MG63 (cell line): ENCODE data around the gene ARPC4. TPM values are rescaled to one million over a fixed set of nuclear protein-coding genes. Genes with fewer than 3 reads are reported as not detected.
"Not testable (repeated sequence)": the region's sequence is repeated elsewhere in the genome, so short reads cannot be mapped to it uniquely, and the experiment has no call there.

Experiments
- DNase-seq: peaks from one replicate; pipeline ENCODE4 v3.0.0-alpha.2; 2020
- H3K27me3 ChIP-seq: fragments of 250-450 bp; sonication (Bioruptor Pico); 2 replicates; pipeline ENCODE4 v1.5.1; 2020; ENCODE audit warnings: mild to moderate bottlenecking, moderate library complexity
- H3K36me3 ChIP-seq: fragments of 250-450 bp; sonication (Bioruptor Pico); 2 replicates; pipeline ENCODE4 v1.5.1; 2020; ENCODE audit warnings: mild to moderate bottlenecking, moderate library complexity
- H3K4me3 ChIP-seq: fragments of 250-450 bp; sonication (Bioruptor Pico); 2 replicates; pipeline ENCODE4 v1.5.1; 2020; ENCODE audit warnings: mild to moderate bottlenecking, moderate library complexity
- H3K9me3 ChIP-seq: fragments of 250-450 bp; sonication (Bioruptor Pico); 2 replicates; pipeline ENCODE4 v1.5.1; 2020; ENCODE audit warnings: mild to moderate bottlenecking, moderate library complexity
- total RNA-seq: library from RNA; depleted of rRNA; stranded (reverse); fragments of >200 nt; shearing (Covaris generic); gene quantifications from 2 replicates; pipeline ENCODE4 v1.2.3, GENCODE V29; 2014; ENCODE audit warnings: low replicate concordance

The ARPC4 gene
- total RNA-seq, 1 experiment from 2014 or later: 175 TPM

DNA sequence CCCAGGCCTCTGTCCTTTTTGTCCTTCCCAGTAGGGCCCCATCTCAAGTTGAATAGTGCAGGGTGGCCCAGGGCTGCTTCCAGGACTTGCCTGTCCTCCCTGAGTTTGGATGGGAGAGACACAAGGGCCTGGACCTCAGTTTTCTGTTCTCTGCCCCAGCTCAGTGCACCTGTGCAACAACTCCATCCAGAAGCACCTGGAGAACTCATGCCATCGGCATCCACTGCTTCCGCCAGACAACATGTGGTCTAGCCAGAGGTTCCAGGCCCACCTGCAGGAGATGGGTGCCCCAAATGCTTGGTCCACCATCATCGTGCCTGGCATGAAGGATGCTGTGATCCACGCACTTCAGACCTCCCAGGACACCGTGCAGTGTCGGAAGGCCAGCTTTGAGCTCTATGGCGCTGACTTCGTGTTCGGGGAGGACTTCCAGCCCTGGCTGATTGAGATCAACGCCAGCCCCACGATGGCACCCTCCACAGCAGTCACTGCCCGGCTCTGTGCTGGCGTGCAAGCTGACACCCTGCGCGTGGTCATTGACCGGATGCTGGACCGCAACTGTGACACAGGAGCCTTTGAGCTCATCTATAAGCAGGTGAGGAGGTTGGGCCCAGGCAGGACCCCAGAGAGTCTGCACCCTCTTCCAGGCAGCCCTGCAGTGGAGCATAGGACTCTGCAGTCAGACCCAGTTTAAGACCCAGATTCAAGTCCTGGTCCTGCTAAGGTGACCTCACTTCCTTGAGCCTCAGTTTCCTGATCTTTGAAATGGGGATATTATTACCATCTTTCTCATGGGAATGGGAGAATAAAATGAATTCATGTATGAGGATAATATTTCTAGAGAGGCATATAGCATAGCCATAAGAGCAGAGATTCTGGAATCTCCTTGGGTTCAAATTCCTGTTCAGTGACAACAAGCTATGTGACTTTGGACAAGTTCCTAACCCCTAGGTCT, 36.2 kb downstream of the ARPC4 start:
- Histone ChIP-seq H3K36me3 (no peaks in the 10 kb centered on the region), H3K9me3 (no peaks in the 10 kb centered on the region), H3K4me3 (no peak overlapping the region), H3K27me3 (no peaks in the 10 kb centered on the region)
- no peak for DNase-seq

DNA sequence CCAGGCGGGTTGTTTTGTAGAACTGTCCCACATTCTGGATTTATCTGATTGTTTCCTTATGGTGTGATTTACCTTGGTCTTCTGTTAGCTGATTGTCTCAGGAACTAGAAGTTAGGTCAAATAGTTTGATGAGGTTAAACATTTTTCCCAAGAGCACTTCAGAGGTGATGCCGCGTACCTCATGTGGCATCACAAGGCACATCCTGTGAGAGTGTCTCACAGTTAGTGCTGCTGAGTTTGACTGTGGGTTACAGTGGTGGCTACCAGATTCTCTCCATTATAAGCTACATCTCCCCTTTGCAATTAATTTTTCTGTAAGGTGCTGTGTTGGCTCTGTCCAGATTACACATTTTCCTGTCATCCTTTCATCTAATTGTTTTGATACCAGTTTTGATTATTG, 38.4 kb downstream of the ARPC4 start:
- Histone ChIP-seq H3K27me3 (no peaks in the 10 kb centered on the region), H3K9me3 (no peaks in the 10 kb centered on the region), H3K36me3 (no peaks in the 10 kb centered on the region), H3K4me3 (no peak overlapping the region)
- no peak for DNase-seq

DNA sequence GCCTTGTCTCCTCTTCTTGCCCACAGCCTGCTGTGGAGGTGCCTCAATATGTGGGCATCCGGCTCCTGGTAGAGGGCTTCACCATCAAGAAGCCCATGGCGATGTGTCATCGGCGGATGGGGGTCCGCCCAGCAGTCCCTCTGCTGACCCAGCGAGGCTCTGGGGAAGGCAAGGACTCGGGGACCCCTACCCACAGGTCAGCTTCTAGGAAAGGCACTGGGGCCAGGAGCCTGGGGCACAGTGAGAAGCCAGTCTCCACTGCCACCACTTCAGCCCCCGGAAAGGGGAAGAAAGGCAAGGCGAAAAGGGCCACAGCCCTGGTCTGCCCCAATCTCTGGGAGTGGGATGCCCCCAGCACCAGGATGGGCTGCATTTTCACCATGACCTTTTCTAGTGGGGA, 40.2 kb downstream of the ARPC4 start:
- Histone ChIP-seq H3K9me3 (no peaks in the 10 kb centered on the region), H3K27me3 (no peaks in the 10 kb centered on the region), H3K4me3 (no peak overlapping the region), H3K36me3 (no peaks in the 10 kb centered on the region)
- DNase-seq: no peak

GRCh38 chr3:9834520-9835380, 41.9 kb downstream of the ARPC4 start:
- Histone ChIP-seq H3K27me3 (no peaks in the 10 kb centered on the region), H3K36me3 (no peaks in the 10 kb centered on the region), H3K9me3 (no peaks in the 10 kb centered on the region), H3K4me3 (no peak overlapping the region)
- DNase-seq: no peak

GRCh38 chr3:9837701-9838582, 45.1 kb downstream of the ARPC4 start:
- Histone ChIP-seq H3K27me3 (no peaks in the 10 kb centered on the region), H3K9me3 (no peaks in the 10 kb centered on the region), H3K4me3 (no peak overlapping the region), H3K36me3 (0 out of 2 replicates have a peak, but pooled peaks cover 5% of the 10 kb centered on the region)
- DNase-seq: no peak

- H3K9me3 ChIP-seq: no peaks in the 10 kb centered on the region
- no peak for DNase-seq
- 0 out of 2 replicates have a peak, but pooled peaks cover 5% of the 10 kb centered on the region for H3K36me3 ChIP-seq
- H3K4me3 ChIP-seq: no peak overlapping the region
- H3K27me3 ChIP-seq: no peaks in the 10 kb centered on the region
Observed at GRCh38 chr3:9838856-9839255, 46.0 kb downstream of the ARPC4 start.

DNA sequence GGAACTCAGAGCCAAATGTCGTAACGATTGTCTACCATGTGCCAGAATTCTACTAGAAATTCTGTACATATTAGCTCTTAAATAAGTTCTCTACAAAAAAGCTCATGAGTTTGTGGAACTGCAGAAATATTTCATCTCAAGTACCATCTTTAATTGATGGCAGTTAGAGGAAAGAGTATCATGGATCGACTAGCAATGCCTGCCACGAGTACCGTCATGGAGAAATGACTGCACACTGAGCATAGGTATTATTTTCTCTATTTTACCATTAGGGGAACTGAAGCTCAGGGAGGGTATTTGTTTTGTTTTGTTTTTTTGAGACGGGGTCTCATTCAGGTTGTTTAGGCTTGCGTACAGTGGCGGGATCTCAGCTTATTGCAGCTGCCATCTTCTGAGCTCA, 48.1 kb downstream of the ARPC4 start:
- no peak for DNase-seq
- Histone ChIP-seq H3K9me3 (no peaks in the 10 kb centered on the region), H3K36me3 (0 out of 2 replicates have a peak, but pooled peaks cover 5% of the 10 kb centered on the region), H3K27me3 (no peaks in the 10 kb centered on the region), H3K4me3 (no peak overlapping the region)

DNA sequence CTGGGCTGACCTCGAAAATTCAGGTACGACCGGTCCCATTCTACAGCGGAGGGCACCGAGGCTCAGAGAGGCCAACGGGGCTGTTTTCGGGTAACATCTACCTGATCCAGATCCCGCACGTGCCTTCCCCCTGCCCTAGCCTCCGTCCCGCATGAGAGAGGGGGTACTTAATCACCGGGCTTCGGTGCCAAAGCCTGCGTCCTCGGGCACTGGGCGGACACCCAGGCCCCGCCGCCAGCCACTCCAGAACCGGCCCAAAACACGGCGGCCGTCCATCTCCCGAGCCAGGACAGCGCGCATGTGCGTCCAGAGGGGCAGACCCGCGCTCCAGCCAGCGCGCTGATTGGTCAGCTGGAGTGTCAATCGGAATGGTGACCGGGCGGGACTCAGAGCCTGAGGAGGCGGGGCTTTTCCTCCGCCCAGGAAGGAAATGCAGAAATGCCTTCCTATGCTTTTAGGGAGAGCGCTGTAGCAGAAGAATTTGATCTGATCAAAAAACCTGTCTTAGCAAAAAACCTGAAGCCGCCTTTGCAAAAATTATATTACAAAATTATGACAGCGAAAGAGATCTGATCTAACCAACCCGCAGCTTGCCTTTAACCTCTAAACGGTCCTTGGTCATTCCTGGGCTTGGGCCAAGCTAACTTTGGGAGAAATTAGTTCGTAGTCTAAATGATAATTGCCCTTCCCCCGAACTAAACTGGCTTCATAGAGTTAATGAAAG, 51.0 kb downstream of the ARPC4 start, which contains the start of gene RPUSD3:
Gene RPUSD3 (minus strand): TSS at position 294 of the 724 bp plus-strand sequence. CDS start 18 bp downstream, at position 276.
- DNase-seq: peak; percentile 90
- Histone ChIP-seq H3K4me3 (peak within 1 kb of the TSS; percentile 63), H3K36me3 (0 out of 2 replicates have a peak, but pooled peaks cover 5% of the 10 kb centered on the region), H3K27me3 (no peaks in the 10 kb centered on the region), H3K9me3 (no peaks in the 10 kb centered on the region)

- DNase-seq: no peak
- H3K4me3 ChIP-seq: no peak overlapping the region
- no peaks in the 10 kb centered on the region for H3K9me3 ChIP-seq
- H3K27me3 ChIP-seq: no peaks in the 10 kb centered on the region
- H3K36me3 ChIP-seq: 0 out of 2 replicates have a peak, but pooled peaks cover 3% of the 10 kb centered on the region
Observed at GRCh38 chr3:9846231-9846630, 53.3 kb downstream of the ARPC4 start.

DNA sequence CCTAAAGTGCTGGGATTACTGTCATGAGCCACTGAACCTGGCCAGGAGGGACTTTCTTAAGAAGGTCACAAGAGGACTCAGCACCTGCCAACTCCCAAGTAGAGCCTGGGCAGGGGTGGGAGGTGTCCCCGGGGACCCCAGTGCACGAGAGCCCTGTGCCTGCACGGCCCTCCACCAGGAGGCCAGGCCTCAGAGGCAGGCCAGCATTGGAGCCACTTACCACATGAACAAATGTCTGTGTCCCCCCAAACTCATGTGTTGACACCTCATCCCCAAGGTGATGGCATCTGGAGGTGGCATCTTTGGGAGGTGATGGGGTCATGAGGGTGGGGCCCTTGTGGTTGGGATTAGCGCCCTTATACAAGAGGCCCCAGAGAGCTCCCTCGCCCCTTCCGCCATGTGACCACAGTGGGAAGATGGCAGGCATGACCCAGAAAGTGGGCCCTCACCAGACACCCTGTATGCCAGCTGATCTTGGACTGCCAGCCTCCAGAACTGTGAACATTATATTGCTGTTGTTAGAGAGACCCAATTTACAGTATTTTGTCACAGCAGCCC, 54.1 kb downstream of the ARPC4 start:
- DNase-seq: no peak
- no peaks in the 10 kb centered on the region for H3K36me3 ChIP-seq
- H3K27me3 ChIP-seq: no peaks in the 10 kb centered on the region
- H3K4me3 ChIP-seq: no peak overlapping the region
- no peaks in the 10 kb centered on the region for H3K9me3 ChIP-seq

DNA sequence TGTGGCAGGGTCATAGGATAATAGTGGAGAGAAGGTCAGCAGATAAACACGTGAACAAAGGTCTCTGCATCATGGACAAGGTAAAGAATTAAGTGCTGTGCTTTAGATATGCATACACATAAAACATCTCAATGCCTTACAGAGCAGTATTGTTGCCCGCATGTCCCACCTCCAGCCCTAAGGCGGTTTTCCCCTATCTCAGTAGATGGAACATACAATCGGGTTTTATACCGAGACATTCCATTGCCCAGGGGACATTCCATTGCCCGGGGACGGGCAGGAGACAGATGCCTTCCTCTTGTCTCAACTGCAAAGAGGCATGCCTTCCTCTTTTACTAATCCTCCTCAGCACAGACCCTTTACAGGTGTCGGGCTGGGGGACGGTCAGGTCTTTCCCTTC, 55.0 kb downstream of the ARPC4 start:
- H3K4me3 ChIP-seq, H3K27me3 ChIP-seq, H3K9me3 ChIP-seq: not testable (repeated sequence)

GRCh38 chr3:9848860-9849259, 56.0 kb downstream of the ARPC4 start:
- not testable (repeated sequence) for H3K27me3 ChIP-seq, H3K9me3 ChIP-seq, DNase-seq, H3K4me3 ChIP-seq, H3K36me3 ChIP-seq

More for the DNA sequence above, 55.0 kb downstream of the ARPC4 start:
- not testable (repeated sequence) for DNase-seq, H3K36me3 ChIP-seq

GRCh38 chr3:9851383-9851782, 58.5 kb downstream of the ARPC4 start:
- not testable (repeated sequence) for DNase-seq, H3K9me3 ChIP-seq, H3K4me3 ChIP-seq, H3K36me3 ChIP-seq, H3K27me3 ChIP-seq

DNA sequence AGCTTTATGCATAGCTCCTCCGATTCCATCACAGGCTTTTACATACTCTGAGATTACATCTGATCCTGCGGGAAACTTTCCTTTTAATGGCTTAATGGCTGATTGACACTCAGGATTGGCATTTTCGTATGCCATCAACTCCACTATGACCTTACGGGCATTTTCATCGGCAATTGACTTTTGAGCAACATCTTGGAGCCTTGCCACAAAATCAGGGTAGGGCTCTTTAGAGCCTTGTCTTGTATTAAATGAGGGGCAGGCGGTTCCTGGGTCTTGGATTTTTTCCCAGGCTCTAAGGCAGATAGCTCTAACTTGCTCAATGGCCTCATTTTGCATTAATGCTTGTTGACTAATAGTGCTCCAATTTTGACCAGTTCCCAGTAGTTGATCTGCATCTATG, 59.0 kb downstream of the ARPC4 start:
- not testable (repeated sequence) for H3K9me3 ChIP-seq, H3K27me3 ChIP-seq, H3K4me3 ChIP-seq, DNase-seq, H3K36me3 ChIP-seq

DNA sequence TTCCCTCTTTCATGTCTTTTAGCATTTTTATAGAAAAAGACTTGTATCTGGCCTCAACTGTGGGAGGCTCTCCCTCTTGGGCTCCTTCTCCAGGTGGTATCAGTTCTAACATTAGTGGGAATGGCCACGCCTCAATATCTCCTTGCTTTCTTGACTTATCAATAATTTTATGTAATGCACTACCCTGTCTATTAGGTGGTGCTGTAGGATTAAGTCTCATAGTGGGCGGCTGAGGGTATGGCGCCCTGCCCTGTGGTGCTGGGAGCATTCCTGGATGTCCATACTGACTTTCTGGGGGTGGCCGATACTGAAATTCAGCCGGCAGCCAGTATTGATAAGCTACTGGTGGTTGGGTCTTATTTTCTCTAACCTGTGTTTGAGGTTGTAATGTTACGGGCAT, 59.6 kb downstream of the ARPC4 start:
- Histone ChIP-seq H3K36me3 (no peaks in the 10 kb centered on the region), H3K4me3 (no peak overlapping the region), H3K9me3 (no peaks in the 10 kb centered on the region), H3K27me3 (no peaks in the 10 kb centered on the region)
- no peak for DNase-seq
